HG03469 (cell line): ENCODE data around the gene PRSS21.

Experiments used
- ATAC-seq: cut with Tn5 transposase; IDR thresholded peaks from one replicate; pipeline ENCODE4 v1.9.1; 2021; ENCODE audit warnings: mild to moderate bottlenecking, moderate library complexity, moderate number of reproducible peaks; ENCODE audit not compliant: unreplicated experiment

The PRSS21 gene, protein sequence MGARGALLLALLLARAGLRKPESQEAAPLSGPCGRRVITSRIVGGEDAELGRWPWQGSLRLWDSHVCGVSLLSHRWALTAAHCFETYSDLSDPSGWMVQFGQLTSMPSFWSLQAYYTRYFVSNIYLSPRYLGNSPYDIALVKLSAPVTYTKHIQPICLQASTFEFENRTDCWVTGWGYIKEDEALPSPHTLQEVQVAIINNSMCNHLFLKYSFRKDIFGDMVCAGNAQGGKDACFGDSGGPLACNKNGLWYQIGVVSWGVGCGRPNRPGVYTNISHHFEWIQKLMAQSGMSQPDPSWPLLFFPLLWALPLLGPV

DNA sequence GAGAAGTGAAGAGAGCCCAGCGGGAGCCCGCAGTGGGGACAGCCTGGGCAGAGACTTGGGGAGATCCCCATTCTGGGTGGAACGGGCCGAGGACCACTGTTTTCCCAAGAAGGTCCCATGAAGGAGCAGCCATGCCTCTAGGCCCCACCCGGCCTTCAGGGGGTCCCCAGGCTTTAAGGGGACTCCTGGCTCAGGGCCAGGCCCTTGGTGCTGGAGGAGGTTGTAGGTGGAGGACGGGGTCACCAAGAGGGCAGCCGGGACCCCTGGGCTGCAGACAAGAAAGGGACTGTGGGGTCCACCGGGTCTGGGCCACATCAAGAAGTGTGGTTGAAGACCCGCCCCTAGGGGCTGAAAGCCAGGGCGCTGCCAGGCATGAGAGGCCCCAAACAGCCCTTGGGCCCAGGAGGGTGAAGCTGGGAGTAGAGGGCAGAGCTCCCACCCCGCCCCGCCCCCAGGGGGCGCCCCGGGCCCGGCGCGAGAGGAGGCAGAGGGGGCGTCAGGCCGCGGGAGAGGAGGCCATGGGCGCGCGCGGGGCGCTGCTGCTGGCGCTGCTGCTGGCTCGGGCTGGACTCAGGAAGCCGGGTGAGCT, at the start of gene PRSS21:
Gene PRSS21, plus strand, starts transcription at position 487 of the 589 bp plus-strand sequence. Its CDS starts 32 bp downstream, at position 519.
- no peak for ATAC-seq

DNA sequence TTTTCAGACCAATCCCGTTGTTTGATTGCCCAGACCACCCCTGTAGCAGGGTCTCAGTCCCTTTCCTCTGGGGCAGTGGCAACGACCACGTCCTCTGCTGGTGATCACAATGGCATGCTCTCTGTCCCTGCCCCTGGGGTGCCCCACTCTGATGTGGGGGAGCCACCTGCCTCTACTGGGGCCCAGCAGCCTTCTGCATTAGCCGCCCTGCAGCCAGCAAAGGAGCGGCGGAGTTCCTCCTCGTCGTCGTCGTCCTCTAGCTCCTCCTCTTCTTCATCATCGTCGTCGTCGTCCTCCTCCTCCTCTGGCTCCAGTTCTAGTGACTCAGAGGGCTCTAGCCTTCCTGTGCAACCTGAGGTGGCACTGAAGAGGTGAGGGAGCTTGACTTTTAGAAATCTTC, 49.1 kb upstream of the PRSS21 start:
- ATAC-seq = no peak

GRCh38 chr16:2768403-2769089, 48.5 kb upstream of the PRSS21 start:
- ATAC-seq = no peak

- ATAC-seq = no peak
Measured at GRCh38 chr16:2769100-2769529, 47.9 kb upstream of the PRSS21 start.

- ATAC-seq = no peak
Measured at GRCh38 chr16:2769675-2770056, 47.4 kb upstream of the PRSS21 start.

DNA sequence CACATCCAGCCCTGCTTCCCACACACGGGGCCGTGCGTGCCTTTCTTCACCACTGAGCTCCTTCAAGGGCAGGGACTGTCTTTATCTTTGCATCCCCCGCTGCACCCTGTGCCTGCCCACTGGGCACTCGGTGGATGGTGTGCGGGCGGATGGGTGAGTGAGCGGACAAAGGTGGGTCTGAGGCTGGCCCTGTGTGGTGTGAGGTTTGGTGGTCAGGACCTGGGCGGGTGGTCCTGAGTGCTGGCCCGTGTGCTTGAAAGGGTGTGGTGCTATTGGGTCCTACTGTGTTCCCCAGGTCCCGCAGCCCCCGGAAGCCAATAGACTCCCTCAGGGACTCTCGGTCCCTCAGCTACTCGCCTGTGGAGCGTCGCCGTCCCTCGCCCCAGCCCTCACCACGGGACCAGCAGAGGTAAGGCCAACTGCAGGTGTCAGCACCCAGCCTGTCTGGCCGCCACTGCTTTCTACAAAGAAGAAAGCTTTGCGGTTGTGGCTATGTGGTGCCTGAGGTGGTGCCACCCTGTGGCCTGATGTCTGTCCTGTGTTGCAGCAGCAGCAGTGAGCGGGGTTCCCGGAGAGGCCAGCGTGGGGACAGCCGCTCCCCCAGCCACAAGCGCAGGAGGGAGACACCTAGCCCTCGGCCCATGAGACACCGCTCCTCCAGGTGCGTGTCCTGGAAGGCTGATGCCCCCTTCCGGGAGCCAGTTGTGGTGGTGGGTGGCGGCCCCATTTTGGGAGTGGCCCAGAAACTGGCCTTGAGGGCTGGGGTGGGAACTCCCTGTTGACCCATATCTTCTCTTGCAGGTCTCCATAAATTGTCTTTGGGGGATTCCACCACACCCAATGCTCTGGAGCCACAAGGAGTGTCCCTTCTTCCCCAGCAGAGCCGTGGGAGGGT, 46.7 kb upstream of the PRSS21 start:
- no peak for ATAC-seq

DNA sequence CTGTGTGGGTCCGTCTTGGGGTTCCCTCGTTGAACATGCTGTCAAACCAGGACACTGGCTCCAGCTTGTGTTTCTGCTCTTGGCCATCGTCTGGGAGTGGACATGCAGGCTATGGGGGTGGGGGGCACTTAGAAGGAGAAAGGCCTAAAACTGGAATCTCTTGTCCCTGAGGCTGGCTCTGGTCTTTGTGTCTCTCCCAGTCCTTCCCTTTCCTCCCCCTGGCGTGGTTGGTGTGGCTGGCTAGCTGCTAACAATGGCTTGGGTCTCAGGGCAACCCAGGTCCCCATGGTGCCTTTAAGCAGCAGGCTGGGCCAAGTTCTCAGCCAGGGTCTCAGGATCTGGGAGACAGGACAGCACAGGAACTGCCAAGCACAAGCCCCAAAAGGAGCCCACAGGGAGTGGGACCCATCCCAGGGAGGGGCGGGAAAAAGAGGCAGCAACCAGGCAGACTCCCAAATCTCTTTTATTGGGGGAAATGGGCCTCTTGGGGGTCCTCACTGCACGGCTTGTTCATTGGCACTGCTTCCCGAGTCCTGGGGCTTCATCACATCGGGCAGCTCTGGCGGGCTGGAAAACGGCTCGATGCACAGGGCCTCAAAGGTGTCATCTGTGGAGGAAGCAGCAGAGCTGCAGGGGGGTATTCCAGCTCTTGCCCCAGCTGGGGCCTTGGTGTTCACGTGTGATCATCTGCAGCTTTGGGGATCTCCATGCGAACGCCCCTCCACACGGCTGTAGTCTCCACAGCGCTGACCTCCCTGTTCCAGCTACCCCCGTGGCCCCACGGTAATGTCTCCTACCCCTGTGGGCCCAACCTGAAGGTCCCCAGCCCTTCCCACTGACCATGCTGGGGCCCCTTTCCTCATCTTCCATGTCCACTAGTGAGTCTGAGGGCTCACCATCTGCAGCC, 45.3 kb upstream of the PRSS21 start:
- ATAC-seq = no peak

DNA sequence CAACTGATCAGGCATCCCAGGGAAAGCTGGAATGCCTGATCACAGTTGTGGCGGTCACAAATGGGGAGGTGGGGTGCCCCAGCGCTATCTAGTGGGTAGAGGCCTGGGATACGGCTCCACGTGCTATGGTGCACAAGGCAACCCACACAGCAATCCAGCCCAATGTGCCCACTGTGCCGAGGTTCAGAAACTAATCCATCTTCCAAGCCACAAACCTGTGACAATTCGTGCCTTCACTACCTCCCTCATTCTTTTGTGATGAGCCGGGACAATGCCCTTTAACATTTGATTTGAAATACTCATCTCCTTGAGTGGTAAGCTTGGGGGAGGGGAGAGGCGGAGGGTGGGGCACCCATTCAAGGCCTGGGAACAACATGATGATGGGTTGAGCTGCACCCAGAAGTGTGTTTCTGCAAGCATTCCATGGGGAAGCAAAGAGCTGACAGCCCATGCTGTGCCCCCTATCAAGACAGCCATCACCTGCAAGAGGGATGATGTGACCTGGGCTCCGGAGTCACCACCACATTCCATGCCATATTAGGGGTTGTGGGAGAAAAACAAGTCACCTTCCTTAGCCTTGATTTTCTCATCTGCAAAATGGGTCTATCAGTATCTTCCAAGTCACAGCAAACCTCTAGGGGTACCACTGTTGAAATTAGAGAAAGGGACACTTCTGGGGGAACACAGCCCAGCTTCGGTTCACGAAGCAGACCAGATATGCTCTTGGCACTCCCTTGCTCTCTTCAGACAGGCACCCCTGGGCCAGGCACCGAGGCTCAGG, 43.7 kb upstream of the PRSS21 start:
- ATAC-seq = no peak

- no peak for ATAC-seq
Measured at GRCh38 chr16:2774161-2774891, 42.7 kb upstream of the PRSS21 start.

- ATAC-seq = no peak
Measured at GRCh38 chr16:2775131-2775716, 41.8 kb upstream of the PRSS21 start.

DNA sequence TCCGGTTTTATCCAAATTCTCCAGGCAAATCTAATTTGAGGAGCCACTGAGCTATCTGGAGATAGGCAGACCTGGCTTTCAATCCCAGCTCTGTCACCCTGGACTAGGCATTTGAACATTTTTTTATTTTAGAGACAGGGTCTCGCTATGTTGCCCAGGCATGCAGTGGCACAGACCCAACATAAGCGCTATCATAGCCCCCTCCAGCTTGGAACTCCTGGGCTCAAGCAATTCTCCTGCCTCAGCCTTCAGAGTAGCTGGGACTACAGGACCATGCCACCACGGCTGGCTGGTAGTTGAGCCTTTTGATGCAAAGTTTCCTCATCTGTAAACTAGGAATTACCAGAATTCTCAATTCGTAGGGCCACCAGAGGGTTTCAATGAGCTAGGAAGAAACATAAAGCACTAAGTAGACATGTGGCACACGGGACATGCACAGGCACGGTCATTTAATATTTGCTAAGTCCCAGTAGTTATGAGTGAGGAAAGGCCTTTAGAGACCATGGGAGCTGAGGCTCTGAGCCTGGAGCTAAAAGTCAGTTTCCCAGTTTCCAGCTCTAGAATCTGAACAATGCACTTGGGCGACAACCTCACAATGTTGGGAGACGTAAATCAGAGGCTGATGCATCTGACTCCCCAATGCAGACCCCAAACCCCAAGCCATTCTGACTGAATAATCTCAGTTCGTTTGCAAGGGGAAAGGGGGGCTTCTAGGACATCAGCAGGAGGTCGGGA, 41.1 kb upstream of the PRSS21 start:
- ATAC-seq = no peak

DNA sequence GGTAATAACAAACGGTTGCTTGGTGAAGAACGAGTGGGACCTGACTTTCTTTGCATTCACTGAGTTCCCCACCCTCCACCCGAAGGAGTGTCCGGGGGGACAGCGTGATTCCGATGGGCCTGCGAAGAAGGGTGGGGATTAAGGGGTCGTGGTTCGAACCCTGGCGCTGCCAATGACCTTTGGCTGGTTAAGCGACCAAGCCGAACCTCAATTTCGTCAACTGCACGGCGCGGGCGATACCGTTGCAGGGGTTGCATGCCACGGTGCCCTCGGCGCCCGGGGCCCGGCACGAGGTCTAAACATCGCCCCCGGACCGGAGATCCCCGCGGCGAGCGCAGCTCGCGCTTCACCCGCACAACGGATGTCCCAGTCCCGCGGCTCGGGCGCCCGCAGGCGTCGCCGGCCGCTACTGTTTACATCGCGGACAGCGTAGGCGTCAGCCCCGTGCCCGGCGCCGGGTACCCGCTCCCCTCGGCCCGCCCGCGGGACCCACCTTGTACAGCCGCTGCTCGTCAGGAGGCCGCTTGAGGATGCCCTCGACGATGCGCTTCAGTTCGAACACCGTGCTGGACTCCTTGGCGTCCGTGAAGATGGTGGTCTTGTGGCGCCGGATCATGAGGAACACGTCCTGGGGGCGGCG, 40.4 kb upstream of the PRSS21 start:
- ATAC-seq = peak; percentile 18

GRCh38 chr16:2777231-2777902, 39.7 kb upstream of the PRSS21 start, which contains the start of gene ELOB:
Gene ELOB (minus strand): TSS chr16:2777280. CDS start chr16:2777239, 41 bp downstream.
- ATAC-seq = peak; percentile 41

- no peak for ATAC-seq
Measured at GRCh38 chr16:2777903-2778629, 39.0 kb upstream of the PRSS21 start.

DNA sequence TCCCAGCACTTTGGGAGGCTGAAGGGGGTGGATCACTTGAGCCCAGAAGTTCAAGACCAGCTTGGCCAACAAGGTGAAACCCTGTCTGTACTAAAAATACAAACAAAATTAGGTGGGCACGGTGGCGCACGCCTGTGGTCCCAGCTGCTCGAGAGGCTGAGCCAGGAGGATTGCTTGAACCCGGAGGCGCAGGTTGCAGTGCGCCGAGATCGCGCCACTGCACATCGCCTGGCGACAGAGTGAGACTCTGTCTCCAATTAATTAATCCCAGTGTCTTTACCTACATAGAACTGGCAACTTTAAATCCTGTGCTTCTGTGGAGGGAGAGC, 38.4 kb upstream of the PRSS21 start:
- ATAC-seq = no peak
